ENCODE results near the gene TOP1.

TOP1 gene

GRCh38 chr20:41038149-41038877 lies 9.7 kb downstream of the TOP1 start:
- DNase-seq = no peak

GRCh38 chr20:41038878-41039404 lies 10.3 kb downstream of the TOP1 start:
- no peak for DNase-seq

DNA sequence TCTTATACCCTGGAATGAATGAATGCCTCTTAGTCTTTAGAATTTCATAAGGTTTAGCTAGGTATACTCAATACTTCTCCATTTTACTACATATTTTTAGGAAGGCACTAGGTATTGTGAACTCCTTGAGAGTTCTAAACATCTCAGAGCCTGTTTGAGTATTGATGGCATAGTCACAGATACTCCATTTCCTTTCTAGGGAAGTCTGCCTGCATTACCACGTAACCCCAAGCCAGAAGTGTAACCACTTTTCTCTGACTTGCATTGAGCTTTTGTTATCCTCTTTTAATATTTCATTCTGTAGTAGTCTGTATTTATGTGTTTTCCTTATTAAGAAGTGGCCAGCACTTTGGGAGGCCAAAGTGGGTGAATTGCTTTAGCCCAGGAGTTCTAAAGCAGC lies 12.2 kb downstream of the TOP1 start:
- no peak for DNase-seq

DNA sequence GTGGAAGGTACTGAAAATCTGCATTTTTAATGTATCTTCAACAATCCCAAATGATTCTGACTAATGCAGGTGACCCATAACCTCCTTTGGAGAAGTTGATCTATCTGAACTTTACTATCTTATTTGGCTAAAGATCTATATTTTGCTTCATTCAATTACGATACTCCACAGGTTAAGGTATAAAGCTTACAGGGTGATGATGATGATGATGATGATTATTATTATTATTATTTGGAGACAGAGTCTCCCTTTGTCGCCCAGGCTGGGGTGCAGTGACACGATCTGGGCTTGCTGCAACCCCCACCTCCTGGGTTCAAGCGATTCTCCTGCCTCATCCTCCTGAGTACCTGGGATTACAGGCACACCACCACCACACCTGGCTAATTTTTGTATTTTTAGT lies 13.1 kb downstream of the TOP1 start:
- no peak for DNase-seq

GRCh38 chr20:41044409-41045062 lies 15.9 kb downstream of the TOP1 start:
- DNase-seq = no peak

- DNase-seq = no peak
Observed at GRCh38 chr20:41045671-41046070, 17.0 kb downstream of the TOP1 start.

DNA sequence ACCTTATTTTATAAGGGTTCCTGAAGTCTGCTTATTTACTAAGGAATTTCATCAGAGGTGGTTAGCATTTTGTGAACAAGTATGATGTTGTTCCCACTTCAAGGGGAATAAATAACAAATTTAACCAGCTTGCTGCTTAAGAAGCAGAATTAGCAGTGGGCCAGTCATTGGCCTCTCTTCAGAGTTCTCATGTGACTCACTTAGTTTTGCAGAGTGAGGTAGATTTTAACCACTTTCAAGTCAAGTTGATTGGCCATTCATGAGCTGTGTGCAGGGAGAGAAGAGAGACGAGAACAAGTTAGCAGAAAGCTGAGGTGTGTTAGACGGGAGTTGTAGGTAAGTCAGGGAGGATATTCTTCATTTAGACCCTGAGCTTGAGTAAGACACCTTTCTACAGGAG lies 18.1 kb downstream of the TOP1 start:
- DNase-seq = no peak

GRCh38 chr20:41047279-41047974 lies 18.8 kb downstream of the TOP1 start:
- peak in 1 of 3 experiments; percentile 23 for DNase-seq

DNA sequence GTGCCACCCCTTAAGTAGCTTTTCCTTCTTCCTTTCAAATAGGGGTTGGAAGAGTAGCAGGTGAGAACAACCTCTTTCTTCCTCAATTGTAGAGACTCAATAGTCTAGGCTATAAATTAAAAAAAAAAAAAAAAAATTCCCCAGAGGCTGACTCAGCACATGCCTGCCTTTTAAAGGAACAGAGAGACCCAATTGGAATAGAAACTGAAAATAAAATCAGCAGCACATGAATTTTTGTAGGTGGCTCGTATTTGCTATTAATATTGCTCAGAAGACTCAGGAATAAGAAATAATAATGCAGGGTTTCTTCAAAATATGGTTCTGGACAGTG lies 19.3 kb downstream of the TOP1 start:
- peak in 1 of 3 experiments; percentile 8 for DNase-seq

- DNase-seq = peak in 1 of 3 experiments; percentile 43
Observed at GRCh38 chr20:41048461-41049301, 20.1 kb downstream of the TOP1 start.

DNA sequence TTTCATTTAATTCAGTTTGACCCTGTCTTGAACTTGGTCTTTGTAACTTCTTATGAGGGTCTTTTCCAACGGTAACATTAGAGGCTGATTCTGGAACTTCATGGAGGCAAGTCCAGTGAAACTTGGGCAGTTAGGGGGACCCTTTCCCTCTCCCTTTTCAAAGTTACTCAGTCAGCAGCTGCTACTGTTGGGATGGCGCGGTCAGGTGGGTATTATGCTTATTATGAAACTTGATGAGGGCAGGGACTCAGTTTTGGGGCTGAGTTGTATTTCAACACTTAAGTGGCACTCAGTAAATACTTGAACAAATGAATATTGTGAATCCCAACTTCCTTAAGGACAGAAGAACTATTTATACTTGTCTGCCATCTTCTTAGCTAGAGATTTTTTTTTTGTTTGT lies 20.8 kb downstream of the TOP1 start:
- DNase-seq = peak in 1 of 3 experiments; percentile 54

- no peak for DNase-seq
Observed at GRCh38 chr20:41050361-41051008, 21.9 kb downstream of the TOP1 start.

- no peak for DNase-seq
Observed at GRCh38 chr20:41051009-41051825, 22.6 kb downstream of the TOP1 start.

GRCh38 chr20:41052742-41053419 lies 24.3 kb downstream of the TOP1 start:
- no peak for DNase-seq

GRCh38 chr20:41054070-41054846 lies 25.6 kb downstream of the TOP1 start:
- DNase-seq = no peak

GRCh38 chr20:41054847-41055230 lies 26.2 kb downstream of the TOP1 start:
- peak in 1 of 3 experiments; percentile 25 for DNase-seq

- DNase-seq = no peak
Observed at GRCh38 chr20:41055679-41056078, 27.1 kb downstream of the TOP1 start.

DNA sequence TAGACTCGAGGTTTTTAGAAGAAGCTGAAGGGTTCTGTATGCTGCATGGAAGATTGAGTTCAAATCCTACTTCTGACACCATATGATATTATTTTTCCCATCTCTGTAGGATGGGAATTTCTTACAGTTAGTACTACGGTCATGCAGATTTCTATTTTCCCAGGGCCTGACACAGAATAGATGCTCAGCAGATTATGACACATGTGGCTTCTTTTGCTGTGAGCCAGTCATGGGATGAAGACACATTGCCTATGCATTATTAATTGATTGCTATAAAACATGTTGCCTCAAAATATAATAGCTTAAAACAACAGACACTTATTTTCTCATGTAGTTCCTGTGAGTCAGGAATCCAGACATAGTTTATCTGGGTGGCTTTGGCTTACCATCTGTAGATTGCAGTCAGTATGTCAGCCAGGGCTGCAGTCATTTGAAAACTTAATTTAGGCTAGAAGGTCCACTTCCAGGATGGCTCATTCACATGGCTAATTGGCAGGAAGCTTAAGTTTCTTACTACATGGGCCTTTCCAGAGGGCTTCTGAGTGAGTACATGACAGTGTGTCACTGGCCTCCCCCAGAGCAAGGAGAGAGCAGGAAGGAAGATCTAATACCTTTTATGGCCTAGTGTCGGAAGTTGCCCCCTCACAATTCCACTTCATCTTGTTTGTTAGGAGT lies 29.5 kb downstream of the TOP1 start:
- peak in 1 of 3 experiments; percentile 20 for DNase-seq
